Endodermal cell (in vitro differentiated cells): ENCODE measurements around the gene SLC12A5. TPM values are rescaled to one million over a fixed set of nuclear protein-coding genes. Genes with fewer than 3 reads are reported as not detected.

Experiments
- DNase-seq: peaks from one replicate; pipeline ENCODE4 v3.0.0-alpha.2; 2017
- H3K27ac ChIP-seq: 2 replicates; pipeline ENCODE4 v1.5.1; 2013; ENCODE audit warnings: mild to moderate bottlenecking, low read depth, low read length, moderate library complexity
- H3K27me3 ChIP-seq: 2 replicates; pipeline ENCODE4 v1.6.1; 2013; ENCODE audit warnings: mild to moderate bottlenecking, low read length, moderate library complexity; ENCODE audit not compliant: insufficient read depth, control insufficient read depth, poor library complexity, severe bottlenecking
- H3K36me3 ChIP-seq: 2 replicates; pipeline ENCODE4 v1.7.0; 2013; ENCODE audit warnings: mild to moderate bottlenecking, low read length, moderate library complexity; ENCODE audit not compliant: control insufficient read depth, insufficient read depth
- H3K4me1 ChIP-seq: one replicate; pipeline ENCODE4 v1.7.0; 2013; ENCODE audit warnings: low read length; ENCODE audit not compliant: control insufficient read depth, insufficient read depth
- H3K4me3 ChIP-seq: 2 replicates; pipeline ENCODE4 v1.5.1; 2013; ENCODE audit warnings: mild to moderate bottlenecking, low read length, moderate library complexity
- H3K9ac ChIP-seq: 2 replicates; pipeline ENCODE4 v1.6.1; 2013; ENCODE audit warnings: mild to moderate bottlenecking, low read length, moderate library complexity; ENCODE audit not compliant: poor library complexity, severe bottlenecking; ENCODE audit errors: extremely low read depth
- H3K9me3 ChIP-seq: 2 replicates; pipeline ENCODE4 v1.6.1; 2013; ENCODE audit warnings: mild to moderate bottlenecking, low read length, moderate library complexity; ENCODE audit not compliant: control insufficient read depth
- H3K27ac Mint-ChIP-seq: 2 replicates; pipeline ENCODE4 v1.8.0; 2020; ENCODE audit warnings: mixed read lengths
- H3K27me3 Mint-ChIP-seq: 2 replicates; pipeline ENCODE4 v1.8.0; 2021; ENCODE audit warnings: mild to moderate bottlenecking, mixed read lengths; ENCODE audit not compliant: insufficient read depth
- H3K36me3 Mint-ChIP-seq: 2 replicates; pipeline ENCODE4 v1.8.0; 2020; ENCODE audit warnings: low read depth, mixed read lengths
- H3K4me1 Mint-ChIP-seq: 2 replicates; pipeline ENCODE4 v1.8.0; 2020; ENCODE audit warnings: mixed read lengths
- H3K4me3 Mint-ChIP-seq: 2 replicates; pipeline ENCODE4 v1.8.0; 2020; ENCODE audit warnings: mild to moderate bottlenecking, moderate library complexity, mixed read lengths
- H3K9me3 Mint-ChIP-seq: 2 replicates; pipeline ENCODE4 v1.8.0; 2020; ENCODE audit warnings: mild to moderate bottlenecking, mixed read lengths
- WGBS, 2 experiments: methylation state at CpG; one replicate each; pipeline versions ENCODE4 v1.1.5 to v1.1.7; 2013; ENCODE audit warnings: missing lambda C conversion rate in 2 of 2, mixed read lengths in 1 of 2; ENCODE audit not compliant: insufficient coverage in 1 of 2, insufficient read length in 1 of 2; 5-methylcytosine and 5-hydroxymethylcytosine counted together
- total RNA-seq, 2 donors: library from RNA; stranded (reverse); fragmentation: NEBNext Ultra II Directional in 1 of 2; extraction: Animal tissue kit (Norgen Biotek cat#: 25700) in 1 of 2; gene quantifications; 2 replicates in 1 of 2; 3 replicates in 1 of 2; pipeline ENCODE4 v1.2.1, GENCODE V29; 2021
- TF ChIP-seq, protein P1 (sequence below): fragments of 200-600 bp; sonication (generic); conservative IDR thresholded peaks from 2 replicates; pipeline ENCODE4 v1.5.0; 2021; ENCODE audit warnings: antibody characterized with exemption, mild to moderate bottlenecking

Gene SLC12A5
- total RNA-seq, 2 donors from 2014 or later, result 5.7 to 10.2 TPM

DNA sequence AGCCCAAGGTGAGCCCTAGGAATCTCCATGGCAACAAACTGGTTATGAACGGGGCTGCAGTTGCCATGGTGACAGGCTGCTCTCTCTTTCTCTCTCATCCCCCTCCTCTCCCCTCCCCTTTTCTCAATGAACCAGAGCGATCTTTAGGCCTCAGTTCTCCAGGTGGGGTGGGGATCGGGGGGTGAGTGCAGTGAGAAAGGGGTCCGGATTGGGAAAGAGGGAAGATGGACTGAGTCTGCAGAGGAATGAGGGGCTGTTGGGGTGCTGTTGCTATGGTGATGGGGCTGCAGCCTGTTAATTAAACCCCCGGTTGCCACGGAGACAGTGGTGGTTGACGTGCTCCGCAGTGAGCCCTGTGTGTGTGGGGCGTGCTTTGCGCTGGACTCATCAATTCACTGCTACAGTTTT is 3.6 kb upstream of the SLC12A5 start:
- Mint-ChIP-seq H3K36me3 (no peaks in the 10 kb centered on the region), H3K9me3 (no peaks in the 10 kb centered on the region), H3K4me1 (peaks cover 5% of the 10 kb centered on the region), H3K4me3 (no peak overlapping the region), H3K27me3 (peaks cover 77% of the 10 kb centered on the region), H3K27ac (no peak overlapping the region)
- H3K27me3 ChIP-seq, result peaks cover 75% of the 10 kb centered on the region
- no peak overlapping the region for H3K27ac ChIP-seq
- H3K4me1 ChIP-seq, result no peaks in the 10 kb centered on the region
- TF ChIP-seq, protein P1, sequence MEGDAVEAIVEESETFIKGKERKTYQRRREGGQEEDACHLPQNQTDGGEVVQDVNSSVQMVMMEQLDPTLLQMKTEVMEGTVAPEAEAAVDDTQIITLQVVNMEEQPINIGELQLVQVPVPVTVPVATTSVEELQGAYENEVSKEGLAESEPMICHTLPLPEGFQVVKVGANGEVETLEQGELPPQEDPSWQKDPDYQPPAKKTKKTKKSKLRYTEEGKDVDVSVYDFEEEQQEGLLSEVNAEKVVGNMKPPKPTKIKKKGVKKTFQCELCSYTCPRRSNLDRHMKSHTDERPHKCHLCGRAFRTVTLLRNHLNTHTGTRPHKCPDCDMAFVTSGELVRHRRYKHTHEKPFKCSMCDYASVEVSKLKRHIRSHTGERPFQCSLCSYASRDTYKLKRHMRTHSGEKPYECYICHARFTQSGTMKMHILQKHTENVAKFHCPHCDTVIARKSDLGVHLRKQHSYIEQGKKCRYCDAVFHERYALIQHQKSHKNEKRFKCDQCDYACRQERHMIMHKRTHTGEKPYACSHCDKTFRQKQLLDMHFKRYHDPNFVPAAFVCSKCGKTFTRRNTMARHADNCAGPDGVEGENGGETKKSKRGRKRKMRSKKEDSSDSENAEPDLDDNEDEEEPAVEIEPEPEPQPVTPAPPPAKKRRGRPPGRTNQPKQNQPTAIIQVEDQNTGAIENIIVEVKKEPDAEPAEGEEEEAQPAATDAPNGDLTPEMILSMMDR, result no peak
- no peak overlapping the region for H3K4me3 ChIP-seq
- H3K9me3 ChIP-seq, result no peaks in the 10 kb centered on the region
- DNase-seq, result no peak
- WGBS, 2 experiments, result 60 to 71% methylated on average over 1 to 10 of the region's 10 CpGs
- H3K36me3 ChIP-seq, result no peaks in the 10 kb centered on the region
- H3K9ac ChIP-seq, result no peak overlapping the region

DNA sequence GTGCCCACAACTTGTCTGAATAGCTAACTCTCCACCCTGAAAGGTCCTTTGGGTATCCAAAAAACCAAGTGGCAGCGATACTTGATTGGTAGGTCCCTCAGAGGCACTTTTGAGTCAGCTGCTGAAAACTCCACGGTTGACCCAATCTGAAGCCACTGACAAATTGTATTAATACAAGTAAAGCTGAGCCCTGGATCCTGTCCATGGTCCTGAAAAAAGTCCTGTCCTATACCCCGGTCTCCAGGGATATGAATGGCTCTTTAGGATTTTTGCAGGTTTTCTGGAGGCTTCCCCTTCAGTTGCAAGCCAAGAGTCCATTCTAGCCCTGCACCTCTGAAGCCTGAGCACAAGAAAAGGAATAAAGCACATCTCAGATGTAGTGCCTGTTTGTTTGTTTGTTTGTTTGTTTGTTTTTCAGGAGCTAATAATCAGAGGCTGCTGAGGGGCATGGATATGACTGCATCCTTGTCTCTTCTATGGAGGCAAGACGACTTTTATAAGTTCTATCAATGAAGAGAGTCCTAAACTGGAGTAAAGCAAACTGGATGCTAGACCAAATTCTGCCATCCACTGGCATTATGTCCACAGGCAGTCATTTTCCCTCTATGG is 1.7 kb upstream of the SLC12A5 start:
- Mint-ChIP-seq H3K36me3 (no peaks in the 10 kb centered on the region), H3K4me1 (no peaks in the 10 kb centered on the region), H3K9me3 (no peaks in the 10 kb centered on the region), H3K27ac (no peak overlapping the region), H3K27me3 (peaks cover 96% of the 10 kb centered on the region), H3K4me3 (no peak overlapping the region)
- WGBS, 2 experiments, result 11 to 27% methylated on average over 4 of the region's 4 CpGs
- peak; percentile 81 for DNase-seq
- peaks cover 3% of the 10 kb centered on the region for H3K4me1 ChIP-seq
- H3K4me3 ChIP-seq, result no peak overlapping the region
- TF ChIP-seq, protein P1, result no peak
- H3K36me3 ChIP-seq, result no peaks in the 10 kb centered on the region
- peaks cover 95% of the 10 kb centered on the region for H3K27me3 ChIP-seq
- H3K9ac ChIP-seq, result no peak overlapping the region
- H3K9me3 ChIP-seq, result no peaks in the 10 kb centered on the region
- no peak overlapping the region for H3K27ac ChIP-seq

DNA sequence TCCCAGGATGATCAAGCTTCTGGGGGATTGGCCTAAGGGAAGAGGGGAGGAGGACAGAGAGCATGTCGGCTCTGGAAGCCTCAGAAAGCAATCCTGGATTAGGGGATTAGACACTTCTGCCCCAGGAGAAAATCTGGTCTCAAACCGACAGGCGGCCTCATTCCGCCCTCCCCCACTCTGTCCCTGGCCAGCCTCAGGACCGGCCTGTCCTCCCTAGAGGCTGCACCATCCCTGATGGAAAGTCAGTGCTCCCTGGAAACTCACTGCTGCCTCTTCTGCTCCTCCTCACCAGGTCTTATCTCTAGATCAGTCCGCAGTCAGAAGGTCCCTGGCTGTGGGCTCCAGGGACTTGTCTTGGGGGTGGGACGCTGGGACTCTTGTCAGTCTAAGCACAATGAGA is 905 bp upstream of the SLC12A5 start:
- no peak overlapping the region for H3K27ac ChIP-seq
- no peak for DNase-seq
- H3K36me3 Mint-ChIP-seq, result no peaks in the 10 kb centered on the region
- peaks cover 100% of the 10 kb centered on the region for H3K27me3 ChIP-seq
- H3K9ac ChIP-seq, result no peak overlapping the region
- 79 to 89% methylated on average over 5 to 7 of the region's 7 CpGs for WGBS, 2 experiments
- H3K4me3 ChIP-seq, result no peak overlapping the region
- no peaks in the 10 kb centered on the region for H3K4me1 Mint-ChIP-seq
- no peak overlapping the region for H3K4me3 Mint-ChIP-seq
- peaks cover 3% of the 10 kb centered on the region for H3K4me1 ChIP-seq
- H3K27ac Mint-ChIP-seq, result no peak overlapping the region
- TF ChIP-seq, protein P1, result no peak
- H3K9me3 Mint-ChIP-seq, result no peaks in the 10 kb centered on the region
- H3K27me3 Mint-ChIP-seq, result peaks cover 100% of the 10 kb centered on the region
- H3K36me3 ChIP-seq, result no peaks in the 10 kb centered on the region
- H3K9me3 ChIP-seq, result no peaks in the 10 kb centered on the region
